Measurements from ENCODE around the gene KCTD6.

- TF ChIP-seq CTCF (IDR thresholded peaks at IDR 0.05; ENCODE audit: insufficient read depth, low read depth, low read length), result no peak
- TF ChIP-seq EZH2 (IDR thresholded peaks at IDR 0.05; ENCODE audit: insufficient read depth, low read length), result no peak
These were observed 2.9 kb upstream of the KCTD6 start for GRCh38 chr3:58488967-58489366.

All from astrocyte (in vitro differentiated cells and primary cell).